GM12873 (cell line): ENCODE data around the gene ALDH2.

ENCODE experiments used
- CTCF ChIP-seq: IDR thresholded peaks from 2 replicates; pipeline ENCODE4 v1.5.1; 2012; ENCODE audit warnings: low read depth, mild to moderate bottlenecking, moderate library complexity, low read length, control low read depth; ENCODE audit not compliant: insufficient read depth; ENCODE audit errors: missing control alignments

Gene ALDH2

GRCh38 chr12:111841750-111842555, 75.2 kb downstream of the ALDH2 start, which contains the start of gene MAPKAPK5:
MAPKAPK5 (plus strand) TSS chr12:111842228; CDS start chr12:111842734, 506 bp downstream.
- TF ChIP-seq CTCF, result no peak

- TF ChIP-seq CTCF, result no peak
Observed at GRCh38 chr12:111842556-111843396, 76.0 kb downstream of the ALDH2 start.

- TF ChIP-seq CTCF, result no peak
Observed at GRCh38 chr12:111846016-111846415, 79.3 kb downstream of the ALDH2 start.

GRCh38 chr12:111850526-111850925, 83.8 kb downstream of the ALDH2 start:
- no peak for TF ChIP-seq CTCF

- TF ChIP-seq CTCF, result no peak
Observed at GRCh38 chr12:111858186-111858585, 91.5 kb downstream of the ALDH2 start.

GRCh38 chr12:111858778-111859177, 92.0 kb downstream of the ALDH2 start:
- TF ChIP-seq CTCF, result no peak

GRCh38 chr12:111864913-111865312, 98.2 kb downstream of the ALDH2 start:
- no peak for TF ChIP-seq CTCF
